NCI-H446 (cell line): ENCODE data around the gene DOK6.
"Not testable (repeated sequence)": the region's sequence is repeated elsewhere in the genome, so short reads cannot be mapped to it uniquely, and the experiment has no call there.

Experiments used
- DNase-seq, 2 experiments: peaks; one replicate each; lab custom pipeline; 2025; lab: John Stamatoyannopoulos, UW

Gene DOK6

DNA sequence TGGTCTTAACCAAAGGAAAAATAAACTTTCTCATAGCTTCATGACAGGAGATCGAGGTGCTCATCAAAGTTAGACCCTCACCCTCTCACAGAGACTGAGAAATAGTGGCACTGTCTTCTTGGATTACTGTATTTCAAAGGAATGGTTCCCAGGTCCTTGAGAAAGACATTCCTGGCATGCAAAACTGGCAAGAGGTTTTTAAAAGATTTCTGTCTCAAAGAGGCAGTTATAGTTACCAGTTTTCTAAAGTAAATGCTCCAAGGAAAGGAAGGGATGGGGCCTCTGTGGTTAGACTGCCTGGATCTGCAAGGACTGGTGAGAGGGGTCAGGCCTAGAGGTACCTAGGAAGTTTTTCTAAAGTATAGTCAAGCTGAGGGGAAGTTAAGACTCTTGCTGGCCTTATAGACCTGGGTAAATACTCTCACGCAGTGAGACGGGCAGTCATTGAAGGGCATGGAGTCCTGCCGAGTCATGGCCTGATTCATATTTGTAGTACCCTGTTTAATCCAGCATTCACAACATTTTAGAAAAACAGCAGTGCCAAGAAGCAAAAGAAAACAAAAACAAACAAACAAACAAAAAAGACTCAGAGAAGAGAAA is 226.1 kb downstream of the DOK6 start:
- DNase-seq, result no peak

- peak; percentile 31 to 65 for DNase-seq
Observed at GRCh38 chr18:69628774-69629359, 228.2 kb downstream of the DOK6 start.

DNA sequence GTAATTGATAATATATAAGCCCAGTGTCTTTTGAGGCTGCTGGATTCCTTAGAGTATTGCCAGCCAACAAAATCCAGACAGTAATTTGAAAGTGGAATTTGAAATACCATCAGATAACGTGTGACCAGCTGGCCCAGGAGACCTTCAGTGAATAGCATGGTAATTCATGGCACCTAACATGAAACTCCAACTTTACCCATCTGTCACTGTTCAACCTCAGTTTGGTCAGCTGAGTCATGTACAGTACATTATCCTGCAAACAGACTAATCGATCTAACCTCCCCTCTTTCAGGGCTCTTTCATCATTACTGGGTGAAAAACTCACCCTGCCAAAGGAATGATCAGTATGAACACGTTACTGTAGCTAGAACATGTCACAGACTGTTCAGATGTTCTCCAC is 230.6 kb downstream of the DOK6 start:
- peak in 1 of 2 experiments; percentile 18 for DNase-seq

- DNase-seq, result no peak
Observed at GRCh38 chr18:69635482-69635881, 234.8 kb downstream of the DOK6 start.

- no peak for DNase-seq
Observed at GRCh38 chr18:69636529-69637301, 236.0 kb downstream of the DOK6 start.

- no peak for DNase-seq
Observed at GRCh38 chr18:69638056-69638455, 237.4 kb downstream of the DOK6 start.

DNA sequence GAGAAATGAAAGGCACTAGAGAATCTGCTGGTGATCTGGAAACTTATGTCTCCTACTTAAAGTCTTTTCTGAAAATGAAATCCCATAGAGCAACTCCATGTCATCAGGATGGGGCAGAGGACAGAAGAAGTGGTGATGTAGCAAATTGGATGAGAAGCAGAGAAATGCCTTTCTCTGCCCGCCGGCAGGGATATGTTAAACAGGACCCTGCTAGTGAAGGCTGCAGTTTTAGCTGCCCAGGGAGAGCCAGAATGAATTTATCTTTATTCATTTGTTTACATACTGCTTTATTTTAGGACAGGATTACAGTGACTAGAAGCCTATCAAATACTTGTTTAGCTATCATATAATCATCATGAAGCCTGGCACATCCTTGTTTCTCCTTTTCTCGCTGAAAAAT is 247.0 kb downstream of the DOK6 start:
- DNase-seq, result no peak

DNA sequence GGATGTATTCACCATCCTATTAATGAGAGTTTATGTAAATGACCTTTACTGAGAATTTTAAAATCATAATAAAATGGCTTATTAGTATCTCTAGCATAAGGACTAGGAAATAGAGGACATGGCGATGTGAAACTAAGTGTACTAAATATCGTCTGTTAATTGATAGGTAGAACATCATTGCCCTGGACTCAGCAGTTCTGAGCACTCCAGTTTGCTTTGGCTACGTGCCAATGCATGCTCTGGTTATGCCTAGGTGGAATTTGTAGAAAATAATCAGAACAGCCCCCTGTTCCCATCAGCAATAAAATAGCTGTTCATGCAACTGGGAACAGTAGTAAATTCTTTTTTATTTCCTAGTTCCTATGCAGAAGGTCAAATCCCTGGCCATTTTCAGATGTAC is 247.8 kb downstream of the DOK6 start:
- DNase-seq, result no peak

DNA sequence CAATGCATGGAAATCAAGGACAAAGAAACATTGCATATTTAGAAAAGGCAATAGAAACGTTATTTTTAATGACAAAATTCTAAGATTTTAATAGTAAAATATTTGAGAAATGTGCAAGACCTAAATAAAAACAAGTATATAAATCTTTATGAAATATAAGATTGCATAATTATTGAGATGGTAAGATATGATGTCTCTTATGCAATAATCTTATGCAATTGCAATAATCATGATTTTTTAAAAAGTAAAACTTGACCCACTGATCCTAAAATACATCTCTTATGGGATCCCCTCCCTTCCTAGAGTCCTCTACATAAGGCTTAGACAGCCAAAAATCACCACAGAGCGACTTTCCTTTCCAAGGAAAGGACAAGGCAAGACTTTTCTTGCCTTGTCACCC is 249.0 kb downstream of the DOK6 start:
- DNase-seq, result no peak

DNA sequence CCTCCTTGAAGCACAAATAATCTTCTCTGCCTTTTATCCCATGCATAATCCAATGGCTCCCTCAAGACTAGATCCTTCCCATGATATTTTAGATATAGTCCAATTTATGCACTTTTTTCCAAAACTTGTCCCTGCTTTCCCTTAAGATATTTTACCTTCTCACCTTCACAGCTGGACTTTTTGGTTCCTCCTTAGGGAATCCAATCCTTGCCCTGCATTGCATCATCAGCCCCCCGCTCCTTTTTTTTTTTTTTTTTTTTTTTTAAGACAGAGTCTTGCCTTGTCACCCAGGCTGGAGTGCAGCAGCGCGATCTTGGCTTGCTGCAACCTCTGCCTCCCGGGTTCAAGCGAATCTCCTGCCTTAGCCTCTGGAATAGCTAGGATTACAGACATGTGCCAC is 250.6 kb downstream of the DOK6 start:
- no peak for DNase-seq

DNA sequence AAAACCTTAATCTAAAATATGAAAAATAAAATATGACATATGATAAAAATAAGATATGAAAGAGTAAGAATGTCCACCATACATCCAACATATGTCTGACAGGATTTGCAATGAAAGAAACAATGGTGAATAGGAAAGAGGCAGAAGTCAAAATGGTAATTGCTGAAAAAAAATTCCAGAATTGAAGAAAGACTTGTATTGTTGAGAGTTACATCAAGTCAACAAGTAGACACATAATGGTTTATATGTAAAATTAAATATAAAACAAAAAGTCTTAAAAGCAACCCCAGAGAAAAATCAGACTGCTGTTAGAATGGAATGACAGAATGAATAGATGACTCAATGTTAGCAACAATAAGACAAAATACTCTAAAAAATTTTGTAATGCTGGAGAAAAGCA is 255.1 kb downstream of the DOK6 start:
- DNase-seq, result no peak

GRCh38 chr18:69658103-69658502 is 257.4 kb downstream of the DOK6 start:
- DNase-seq, result no peak

DNA sequence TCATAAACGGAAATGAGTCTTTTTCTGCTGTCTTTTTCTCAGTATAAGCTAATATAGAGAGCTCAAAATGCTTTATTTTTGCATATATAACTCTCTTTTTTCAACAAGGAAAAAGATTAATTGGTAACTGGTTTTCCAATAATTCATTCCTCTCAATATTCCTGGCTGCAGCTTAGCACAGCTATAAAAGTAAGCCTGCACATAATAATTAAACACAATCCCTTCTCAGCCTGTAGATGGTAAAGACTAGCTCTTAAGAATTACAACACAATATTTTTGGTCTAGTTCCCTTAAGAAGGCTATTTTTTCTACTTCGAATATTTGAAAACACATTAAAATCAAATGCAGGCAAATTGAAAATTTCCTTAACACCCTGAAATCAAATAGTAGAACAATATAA is 258.0 kb downstream of the DOK6 start:
- no peak for DNase-seq

GRCh38 chr18:69659142-69659651 is 258.5 kb downstream of the DOK6 start:
- DNase-seq, result no peak

GRCh38 chr18:69662090-69662489 is 261.4 kb downstream of the DOK6 start:
- not testable (repeated sequence) for DNase-seq

- no peak for DNase-seq
Observed at GRCh38 chr18:69664399-69664798, 263.7 kb downstream of the DOK6 start.

DNA sequence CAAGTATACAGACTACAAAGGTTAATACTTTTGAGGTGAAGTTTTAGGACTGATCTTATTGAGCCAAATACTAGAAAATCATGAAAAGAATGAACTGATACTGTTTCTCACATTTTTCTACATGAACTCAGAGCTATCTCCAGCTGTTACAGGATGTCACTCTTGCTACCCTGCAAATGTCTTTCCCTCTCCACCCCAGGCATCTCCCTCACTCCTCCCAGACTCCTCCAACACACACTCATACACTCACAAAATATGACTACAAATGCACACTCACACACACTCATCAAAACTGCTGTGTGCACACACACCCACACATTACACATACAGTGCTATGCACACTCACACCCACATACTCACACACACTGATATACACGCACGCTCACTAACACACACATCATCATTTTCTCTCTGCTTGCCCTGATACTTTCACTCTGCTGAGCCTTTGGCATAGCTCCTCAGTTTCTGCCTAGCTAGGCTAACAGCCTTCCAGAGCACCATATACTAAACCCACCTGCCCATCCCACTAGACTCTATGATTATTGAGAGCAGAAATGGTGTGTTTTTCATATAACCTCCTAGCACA is 273.7 kb downstream of the DOK6 start:
- DNase-seq, result no peak

GRCh38 chr18:69674966-69675365 is 274.3 kb downstream of the DOK6 start:
- no peak for DNase-seq

GRCh38 chr18:69677595-69677994 is 276.9 kb downstream of the DOK6 start:
- DNase-seq, result no peak

DNA sequence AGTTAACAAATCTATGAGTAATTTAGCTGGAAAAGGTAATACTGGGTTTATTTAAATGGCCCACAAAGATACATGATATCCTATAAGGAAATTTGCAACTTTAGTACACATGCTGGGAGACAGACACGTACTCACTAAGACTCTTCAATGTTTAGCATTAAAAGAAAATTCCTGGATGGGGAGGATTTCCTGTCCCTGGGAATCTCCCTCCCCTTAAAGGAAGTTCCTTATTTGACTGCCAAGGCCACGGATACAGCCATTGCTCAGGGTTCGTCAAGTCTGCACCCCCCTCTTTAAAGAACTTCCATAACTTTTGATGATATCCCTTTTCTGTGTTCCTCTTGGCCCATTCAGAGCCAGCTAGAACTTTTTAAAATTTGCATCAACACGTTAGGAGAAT is 279.4 kb downstream of the DOK6 start:
- DNase-seq, result no peak

DNA sequence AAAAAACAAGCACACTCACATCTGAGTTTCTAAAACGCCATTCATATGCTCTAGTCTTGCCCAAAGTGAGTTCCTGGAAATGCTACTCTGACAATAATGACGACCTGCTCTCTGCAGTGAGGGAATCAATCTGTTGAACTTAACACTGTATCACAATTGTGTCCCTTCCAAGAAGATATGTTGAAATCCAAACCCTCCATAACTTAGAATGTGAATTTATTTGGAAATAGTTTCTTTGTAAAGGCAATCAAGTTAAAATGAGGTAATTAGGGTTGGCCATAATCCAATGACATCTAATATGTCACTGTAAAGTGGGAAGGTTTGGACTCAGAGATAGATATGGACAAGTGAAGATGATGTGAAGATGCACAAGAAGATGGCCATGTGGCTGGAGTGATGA is 282.5 kb downstream of the DOK6 start:
- DNase-seq, result no peak

DNA sequence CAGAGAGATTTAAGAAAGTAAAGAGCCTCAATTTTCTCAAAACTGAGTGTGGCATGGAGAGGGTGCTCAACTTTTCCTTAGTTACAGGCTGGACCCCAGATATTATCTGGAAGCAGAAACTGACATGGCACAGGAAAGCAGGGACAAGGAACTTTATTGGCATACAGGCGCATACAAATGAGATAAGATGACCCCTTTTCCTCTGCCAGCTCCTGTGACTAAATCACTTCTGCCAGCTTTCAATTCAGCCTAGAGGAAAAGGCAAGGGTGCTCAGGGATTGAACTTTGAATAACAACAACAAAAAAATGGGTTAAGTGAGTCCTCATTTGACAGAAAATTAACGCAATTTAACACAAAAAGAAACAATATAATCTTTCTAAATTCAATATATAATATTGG is 284.1 kb downstream of the DOK6 start:
- DNase-seq, result no peak

GRCh38 chr18:69686861-69687260 is 286.2 kb downstream of the DOK6 start:
- DNase-seq, result no peak
